Measurements from ENCODE around the gene VPS26A.
"Not testable (repeated sequence)": the region's sequence is repeated elsewhere in the genome, so short reads cannot be mapped to it uniquely, and the experiment has no call there.

The VPS26A gene

DNA sequence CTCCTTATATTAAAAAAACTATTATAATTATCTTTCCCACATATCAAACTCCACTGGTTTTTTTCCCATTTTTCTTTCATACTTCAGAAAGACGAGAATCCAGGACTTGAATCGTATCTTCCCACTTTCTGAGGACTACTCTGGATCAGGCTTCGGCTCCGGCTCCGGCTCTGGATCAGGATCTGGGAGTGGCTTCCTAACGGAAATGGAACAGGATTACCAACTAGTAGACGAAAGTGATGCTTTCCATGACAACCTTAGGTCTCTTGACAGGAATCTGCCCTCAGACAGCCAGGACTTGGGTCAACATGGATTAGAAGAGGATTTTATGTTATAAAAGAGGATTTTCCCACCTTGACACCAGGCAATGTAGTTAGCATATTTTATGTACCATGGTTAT lies 20.2 kb upstream of the VPS26A start:
- no peak for DNase-seq

DNA sequence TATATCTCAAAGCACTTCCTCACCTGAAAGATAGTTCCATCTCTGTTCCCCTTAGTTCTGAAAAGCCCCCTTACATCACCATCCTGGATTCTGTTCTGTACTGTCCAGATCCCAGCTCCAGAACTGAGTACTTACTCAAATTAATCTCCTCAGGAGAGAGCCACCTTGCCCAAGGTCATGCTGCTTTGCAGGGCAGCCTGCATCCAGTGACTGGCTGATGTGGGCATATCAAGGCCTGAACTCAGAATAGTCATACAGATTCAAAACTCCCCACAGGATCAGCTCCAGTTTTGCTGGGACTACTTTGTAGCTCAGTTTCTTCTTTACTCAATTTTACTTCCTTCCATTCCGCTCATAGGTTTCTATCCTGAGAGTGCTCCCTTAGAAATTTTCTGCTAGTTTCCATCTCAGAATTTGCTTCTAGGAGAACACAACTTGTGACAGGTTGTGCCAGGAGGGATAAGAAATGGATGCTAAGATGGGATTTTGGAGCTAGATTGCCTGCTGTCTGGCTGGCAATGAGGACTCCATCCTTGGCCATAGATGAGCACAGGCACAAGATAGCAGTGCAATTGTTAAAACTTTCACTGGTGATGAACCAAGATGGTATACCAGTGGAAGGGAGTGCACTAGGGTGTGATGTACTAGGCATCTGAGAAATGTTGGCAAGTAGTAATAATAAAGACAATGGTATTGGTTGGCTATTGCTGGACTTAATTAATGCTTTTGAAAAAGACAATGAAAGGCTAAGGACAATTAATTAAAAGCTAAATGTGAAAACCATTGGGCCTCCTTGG lies 18.8 kb upstream of the VPS26A start:
- DNase-seq, result no peak

DNA sequence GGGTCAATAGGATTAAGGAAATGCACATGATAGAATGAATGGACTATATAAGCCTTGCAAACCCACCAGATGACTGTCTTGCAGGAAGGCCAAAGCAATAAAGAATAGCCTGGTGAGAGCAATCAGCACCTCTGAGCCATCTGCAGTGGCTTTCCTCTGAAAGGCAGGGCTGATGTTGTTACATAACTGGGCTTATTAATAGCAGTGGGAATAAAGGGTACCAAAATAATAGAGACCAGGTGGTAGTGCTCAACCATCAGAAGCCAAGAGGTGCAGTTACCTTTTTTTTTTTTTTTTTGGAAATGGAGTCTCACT lies 16.8 kb upstream of the VPS26A start:
- DNase-seq, result no peak

DNA sequence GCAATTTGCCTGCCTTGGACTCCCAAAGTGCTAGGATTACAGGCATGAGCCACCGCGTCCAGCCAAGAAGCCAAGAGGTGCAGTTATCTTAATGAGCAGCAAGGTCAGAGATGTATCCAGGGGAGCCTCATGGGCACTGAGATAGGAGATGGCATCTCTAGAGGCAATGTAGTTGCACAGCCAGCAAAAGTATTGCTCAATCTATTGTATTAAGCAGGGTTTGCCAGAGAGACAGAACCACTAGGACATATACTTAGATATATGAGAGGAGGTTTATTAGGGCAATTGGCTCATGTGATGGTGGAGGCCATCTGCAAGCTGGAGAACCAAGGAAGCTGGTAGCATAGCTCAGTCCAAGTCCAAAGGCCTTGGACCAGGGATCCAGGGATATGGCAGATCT lies 16.3 kb upstream of the VPS26A start:
- no peak for DNase-seq

DNA sequence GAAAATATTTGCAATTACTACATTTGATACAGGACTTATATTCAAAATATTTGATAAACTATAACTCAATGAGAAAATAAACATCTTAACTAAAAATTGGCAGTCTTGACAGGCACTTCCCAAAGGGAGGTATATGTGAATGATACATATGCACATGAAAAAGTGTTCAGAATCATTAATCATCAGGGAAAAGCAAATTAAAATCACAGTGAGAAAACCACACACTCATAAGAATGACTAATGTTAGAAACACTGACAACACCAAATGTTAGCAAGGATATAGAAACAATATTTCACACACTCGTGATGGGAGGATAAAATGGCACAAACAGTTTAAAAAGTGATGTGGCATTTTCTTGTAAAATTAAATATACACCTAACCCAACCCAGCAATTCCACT lies 4.1 kb upstream of the VPS26A start:
- no peak for DNase-seq

DNA sequence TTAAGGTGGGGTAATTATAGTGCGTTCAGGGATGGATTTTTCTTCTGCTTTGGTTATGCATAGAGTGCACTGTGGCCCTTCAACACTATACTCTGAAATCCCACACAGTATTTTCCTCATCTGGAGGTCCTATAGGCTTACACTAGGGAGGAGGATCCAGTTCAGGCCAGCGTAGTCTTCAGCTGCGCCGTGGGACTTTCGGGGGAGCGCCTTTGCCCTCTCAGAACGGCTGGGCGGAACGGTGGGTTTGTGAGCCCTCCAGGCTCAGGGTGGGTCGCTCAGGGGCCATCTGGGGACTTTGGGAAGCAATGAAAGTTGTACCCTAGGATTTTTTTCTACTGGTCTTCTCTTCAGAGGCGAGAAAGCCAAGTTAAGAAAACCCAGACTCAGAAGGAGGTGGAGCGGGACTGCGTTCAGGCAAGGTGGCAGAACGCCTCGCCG lies 652 bp upstream of the VPS26A start:
- DNase-seq, result peak in 1 of 2 experiments; percentile 62

DNA sequence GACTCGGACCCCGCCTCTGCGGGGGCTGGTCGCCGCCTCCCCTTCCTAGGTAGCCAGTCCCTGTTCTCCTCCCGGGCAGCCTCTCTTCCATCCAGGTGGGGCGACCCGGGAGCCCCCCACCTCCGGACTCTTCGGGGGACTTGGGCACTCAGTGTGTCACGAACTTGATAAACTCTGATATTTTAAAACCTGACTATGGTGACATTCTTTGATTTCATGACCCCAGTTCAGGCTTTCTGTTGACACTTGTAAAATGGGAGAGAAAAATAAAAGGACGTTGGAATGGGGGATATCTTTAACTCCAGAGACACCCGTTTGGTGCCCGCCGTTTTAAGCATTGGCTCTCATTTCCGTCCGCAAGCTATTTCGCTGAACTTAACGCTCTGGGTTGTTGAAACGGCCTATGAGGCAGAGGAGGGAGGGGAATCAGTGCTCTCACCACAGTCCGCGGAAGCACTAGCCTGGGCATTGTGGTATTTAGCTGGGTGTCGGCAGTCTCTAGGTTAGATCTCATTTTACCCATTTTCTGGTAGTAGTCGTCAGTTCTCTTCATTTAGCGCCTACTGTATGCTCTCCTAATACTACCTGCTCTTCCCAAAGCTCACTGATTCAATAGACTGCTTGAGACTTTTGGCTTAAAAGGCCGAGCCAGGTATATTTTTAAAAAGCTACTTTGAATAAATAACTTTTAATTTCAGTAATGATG lies 738 bp downstream of the VPS26A start:
- DNase-seq, result no peak

DNA sequence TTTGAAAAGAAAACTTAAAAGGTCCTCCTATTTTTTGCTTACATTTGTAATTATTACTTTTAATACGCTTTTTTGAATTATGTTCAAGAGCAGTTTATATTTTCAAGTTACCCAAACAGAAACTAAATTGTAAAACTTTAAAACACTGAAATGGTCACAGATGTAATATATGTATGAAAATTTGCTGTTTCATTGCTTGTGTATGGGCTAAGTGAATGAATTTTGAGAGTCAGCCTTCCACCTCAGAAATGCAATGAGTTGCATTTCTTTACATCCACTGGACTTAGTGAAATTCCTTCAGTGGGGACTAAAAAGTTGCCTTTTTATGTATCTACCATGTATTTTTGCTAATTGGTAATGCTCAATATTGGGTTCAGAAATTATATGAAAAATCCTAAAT lies 1.6 kb downstream of the VPS26A start:
- DNase-seq, result no peak

DNA sequence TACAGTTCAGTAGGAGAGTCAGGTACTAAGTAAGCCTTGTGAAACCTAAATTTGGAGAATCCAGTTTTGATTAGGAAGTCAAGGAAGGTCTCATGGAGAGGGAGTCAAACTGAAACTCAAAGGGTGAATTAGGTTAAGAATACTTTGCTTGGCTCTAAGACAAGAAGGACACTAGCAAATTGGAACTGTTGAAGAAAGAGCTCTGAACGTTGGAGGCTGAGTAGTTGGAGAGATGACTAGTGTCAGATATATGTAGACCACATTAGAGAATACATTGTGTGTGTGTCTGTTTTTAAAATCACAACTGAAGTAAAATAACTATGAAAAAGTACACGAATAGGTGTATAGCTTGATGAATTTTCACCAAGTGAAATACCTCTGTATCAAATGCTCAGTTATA lies 6.3 kb downstream of the VPS26A start:
- DNase-seq, result no peak

DNA sequence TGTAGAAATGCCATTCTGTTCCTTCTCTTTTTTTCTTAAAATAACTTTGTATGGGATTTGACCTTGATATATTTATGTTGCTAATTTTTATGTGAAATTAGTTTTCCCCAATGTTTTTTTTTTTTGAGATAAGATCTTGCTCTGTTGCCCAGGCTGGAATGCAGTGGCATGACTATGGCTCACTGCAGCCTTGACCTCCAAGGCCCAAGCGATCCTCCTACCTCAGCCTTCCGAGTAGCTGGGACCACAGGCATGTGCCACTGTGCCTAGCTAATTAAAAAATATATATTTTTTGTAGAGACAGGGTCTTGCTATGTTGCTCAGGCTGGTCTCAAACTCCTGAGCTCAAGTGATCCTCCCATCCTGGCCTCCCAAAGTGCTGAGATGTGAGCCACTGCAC lies 16.0 kb downstream of the VPS26A start:
- no peak for DNase-seq

DNA sequence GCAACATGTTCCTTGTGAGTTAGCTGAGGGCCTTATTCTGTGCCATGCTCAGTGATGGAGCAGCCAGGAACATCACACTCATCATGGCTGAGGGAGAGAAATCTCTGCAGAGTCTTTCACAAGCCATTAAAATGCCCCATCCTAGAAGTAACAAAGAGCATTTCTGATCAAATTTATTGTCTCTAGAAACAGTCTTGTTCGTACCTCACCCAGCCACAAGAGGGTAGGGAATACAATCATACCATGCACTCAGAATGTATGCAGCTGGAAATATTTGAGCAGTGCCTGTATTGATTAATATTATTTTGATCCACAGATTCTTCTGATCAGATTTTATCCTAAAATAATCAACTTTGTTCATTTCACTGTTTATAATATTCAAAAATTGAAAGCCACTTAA lies 17.3 kb downstream of the VPS26A start:
- DNase-seq, result no peak

DNA sequence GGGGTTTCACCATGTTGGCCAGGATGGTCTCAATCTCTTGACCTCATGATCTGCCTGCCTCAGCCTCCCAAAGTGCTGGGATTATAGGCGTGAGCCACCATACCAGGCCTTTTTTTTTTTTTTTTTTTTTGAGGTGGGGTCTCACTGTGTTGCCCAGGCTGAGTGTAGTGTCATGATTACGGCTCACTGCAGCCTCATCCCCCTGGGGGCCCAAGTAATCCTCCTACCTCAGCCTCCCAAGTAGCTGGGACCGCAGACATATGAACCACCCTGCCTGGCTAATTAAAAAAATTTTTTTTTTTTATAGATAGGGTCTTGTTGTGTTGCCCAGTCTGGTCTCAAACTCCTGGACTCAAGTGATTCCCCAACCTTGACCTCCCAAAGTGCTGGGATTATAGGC lies 18.1 kb downstream of the VPS26A start:
- DNase-seq, result not testable (repeated sequence)

DNA sequence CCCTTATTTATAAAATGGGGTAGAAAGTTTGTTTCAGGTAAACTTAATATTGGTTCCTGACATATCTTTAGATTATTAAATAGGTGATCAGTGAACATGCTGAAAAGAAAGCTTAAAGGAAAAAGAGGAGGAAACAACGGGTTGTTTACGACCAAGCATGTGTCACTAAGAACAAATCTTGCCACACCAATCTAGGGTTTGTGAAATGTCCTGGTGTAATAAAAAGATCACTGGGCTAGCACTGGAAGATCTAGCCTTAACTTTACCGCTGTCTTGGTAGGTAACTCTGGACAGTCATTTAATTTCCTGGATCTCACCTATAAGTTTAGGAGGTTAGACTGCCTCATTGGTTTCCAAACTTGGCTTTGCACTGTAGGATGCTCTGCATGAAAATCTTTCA lies 19.0 kb downstream of the VPS26A start:
- DNase-seq, result no peak

DNA sequence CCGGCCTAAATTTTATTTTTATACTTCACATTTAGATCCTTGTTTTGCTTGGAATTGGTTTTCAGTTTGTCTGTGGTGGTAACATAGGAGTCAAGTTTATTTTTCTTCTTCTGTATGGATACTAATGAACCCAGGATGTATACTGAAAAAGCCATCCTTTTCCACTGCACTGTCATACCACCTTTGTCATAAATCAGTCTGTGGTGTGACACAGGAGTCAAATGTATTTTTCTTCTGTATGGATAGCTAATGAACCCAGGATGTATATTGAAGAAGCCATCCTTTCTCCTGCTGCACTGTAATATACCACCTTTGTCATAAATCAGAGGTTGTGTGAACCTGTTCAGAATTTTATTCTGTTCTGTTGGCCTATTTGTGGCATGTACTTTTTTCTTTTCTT lies 21.4 kb downstream of the VPS26A start:
- no peak for DNase-seq

DNA sequence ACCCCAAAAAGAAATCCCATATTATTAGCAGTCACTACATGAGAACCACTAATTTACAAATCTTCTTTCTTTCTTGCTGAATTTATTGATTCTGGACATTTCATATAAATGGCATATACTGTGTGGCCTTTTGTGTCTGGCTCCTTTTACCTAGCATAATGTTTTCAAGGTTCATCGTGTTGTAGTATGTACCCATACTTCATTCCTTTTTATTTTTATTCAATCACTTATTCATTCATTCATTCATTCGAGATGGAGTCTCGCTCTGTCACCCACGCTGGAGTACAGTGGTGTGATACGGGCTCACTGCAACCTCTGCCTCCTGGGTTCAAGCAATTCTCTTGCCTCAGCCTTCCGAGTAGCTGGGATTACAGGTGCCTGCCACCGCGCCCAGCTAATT lies 21.9 kb downstream of the VPS26A start:
- no peak for DNase-seq

DNA sequence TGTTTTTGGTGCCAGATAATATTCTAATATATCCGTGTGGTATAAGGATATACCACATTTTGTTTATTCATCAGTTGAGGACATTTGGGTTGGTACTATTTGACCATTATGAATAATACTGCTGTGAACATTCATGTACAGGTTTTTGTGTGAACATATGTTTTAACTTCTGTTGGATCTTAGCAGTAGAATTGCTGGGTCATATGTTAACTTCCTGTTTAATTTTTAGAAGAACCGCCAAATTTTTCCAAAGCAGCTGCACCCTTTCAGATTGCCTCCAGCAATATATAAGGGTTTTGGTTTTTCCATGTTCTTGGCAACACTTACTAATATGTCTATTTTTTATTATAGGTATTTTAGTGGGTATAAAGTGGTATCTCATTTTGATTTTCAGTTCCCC lies 22.8 kb downstream of the VPS26A start:
- DNase-seq, result no peak

DNA sequence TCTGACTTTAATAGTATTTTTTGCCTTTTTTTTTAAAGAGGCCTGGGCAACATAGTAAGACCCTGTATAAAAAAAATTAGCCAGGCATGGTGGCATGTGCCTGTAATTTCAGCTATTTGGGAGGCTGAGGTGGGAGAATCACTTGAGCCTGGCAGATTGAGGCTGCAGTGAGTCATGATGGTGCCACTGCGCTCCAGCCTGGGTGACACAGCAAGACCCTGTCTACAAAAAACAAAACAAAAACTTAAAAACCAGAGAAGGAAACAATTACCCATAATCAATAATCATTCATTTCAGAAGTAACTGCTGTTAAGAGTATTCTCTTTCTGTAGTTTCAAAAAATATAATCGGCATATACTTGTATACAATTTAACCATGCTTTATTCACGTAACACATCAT lies 28.0 kb downstream of the VPS26A start:
- no peak for DNase-seq

DNA sequence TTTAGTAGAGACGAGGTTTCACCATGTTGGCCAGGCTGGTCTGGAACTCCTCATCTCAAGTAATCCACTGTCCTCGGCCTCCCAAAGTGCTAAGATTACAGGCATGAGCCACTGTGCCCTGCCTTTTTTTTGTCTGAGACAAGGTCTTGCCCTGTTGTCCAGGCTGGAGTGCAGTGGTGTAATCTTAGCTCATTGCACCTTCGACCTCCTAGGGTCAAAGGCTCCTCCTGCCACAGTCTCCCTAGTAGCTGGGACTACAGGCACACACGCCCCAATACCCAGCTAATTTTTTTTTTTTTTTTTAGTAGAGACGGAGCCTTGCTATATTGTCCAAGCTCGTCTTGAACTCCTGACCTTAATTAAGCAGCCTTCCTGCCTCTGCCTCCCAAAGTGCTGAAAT lies 29.2 kb downstream of the VPS26A start:
- no peak for DNase-seq

DNA sequence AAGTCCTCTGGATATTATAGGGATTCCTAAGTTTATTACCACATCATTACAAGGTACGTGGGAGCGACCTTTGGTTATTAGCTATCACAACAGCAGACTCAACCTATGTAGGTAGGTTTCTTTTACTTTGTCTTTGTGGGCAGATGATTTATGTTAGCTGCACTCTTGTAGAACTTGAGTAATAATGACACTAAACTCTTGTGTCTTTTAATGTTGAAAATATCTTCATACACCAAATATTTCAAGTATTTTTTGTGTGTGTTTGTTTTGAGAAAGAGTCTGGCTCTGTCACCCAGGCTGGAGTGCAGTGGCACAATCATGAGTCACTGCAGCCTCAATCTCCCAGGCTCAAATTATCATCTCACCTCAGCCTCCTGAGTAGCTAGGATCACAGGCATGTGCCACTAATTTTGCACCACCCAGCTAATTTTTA lies 36.8 kb downstream of the VPS26A start:
- DNase-seq, result no peak

DNA sequence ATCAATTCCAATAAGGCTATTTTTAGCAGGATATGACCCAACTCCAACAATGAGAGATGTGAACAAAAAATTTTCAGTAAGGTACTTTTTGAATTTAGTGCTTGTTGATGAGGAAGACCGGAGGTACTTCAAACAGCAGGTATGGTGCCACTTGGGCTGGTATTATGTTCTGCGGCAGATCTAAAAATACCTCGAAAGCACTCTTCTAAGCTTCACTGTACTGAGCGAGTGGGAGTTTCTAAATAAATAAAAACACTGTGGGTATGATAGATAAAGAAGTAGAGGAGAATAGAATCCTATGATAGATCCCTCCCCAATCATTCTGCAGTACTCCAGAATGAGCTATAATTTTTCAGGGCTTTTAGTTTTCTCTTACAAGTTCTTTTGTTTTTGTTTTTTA lies 44.5 kb downstream of the VPS26A start:
- DNase-seq, result no peak

DNA sequence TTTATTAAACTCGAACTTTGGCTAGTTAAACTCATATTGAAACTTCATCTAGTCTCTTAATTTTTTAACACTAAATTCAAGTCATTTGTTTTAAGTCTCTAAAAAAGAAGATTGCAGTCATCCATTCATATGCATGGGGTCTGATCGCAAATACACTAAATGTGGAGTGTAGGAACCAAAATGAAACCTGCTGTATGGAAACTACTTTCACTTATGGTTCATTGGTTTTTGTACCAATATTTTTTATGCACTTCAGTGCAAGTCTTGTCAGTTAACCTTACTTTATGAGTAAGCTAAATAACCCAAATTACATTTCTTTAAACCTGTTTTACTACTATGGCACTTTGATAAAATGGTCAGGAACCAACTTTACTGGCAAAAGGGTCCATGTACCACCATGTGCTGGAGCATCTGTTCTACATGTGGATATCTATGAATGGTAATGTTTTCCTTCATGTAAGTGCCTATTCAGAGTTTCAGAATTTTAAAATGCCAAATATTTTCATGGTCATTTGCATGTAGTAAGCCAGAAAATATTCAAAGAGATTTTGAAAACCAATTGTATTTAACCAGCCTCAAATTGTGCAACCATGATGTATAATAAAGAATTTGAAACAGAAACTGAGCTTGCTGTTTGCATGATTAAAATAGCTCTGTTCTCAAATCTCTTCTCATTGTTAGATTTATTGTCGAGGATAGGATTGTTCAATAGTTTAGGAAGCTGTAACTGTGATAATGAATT lies 48.4 kb downstream of the VPS26A start:
- no peak for DNase-seq

DNA sequence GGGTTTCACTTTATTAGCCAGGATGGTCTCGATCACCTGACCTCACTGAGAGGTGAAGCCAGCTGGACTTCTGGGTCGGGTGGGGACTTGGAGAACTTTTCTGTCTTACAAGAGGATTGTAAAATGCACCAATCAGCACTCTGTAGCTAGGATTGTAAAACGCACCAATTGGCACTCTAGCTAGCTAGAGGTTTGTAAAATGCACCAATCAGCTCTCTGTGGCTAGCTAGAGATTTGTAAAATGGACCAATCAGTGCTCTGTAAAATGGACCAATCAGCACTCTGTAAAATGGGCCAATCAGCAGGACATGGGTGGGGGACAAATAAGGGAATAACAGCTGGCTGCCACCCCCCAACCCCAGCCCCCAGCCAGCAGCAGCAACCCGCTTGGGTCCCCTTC lies 51.3 kb downstream of the VPS26A start:
- not testable (repeated sequence) for DNase-seq

DNA sequence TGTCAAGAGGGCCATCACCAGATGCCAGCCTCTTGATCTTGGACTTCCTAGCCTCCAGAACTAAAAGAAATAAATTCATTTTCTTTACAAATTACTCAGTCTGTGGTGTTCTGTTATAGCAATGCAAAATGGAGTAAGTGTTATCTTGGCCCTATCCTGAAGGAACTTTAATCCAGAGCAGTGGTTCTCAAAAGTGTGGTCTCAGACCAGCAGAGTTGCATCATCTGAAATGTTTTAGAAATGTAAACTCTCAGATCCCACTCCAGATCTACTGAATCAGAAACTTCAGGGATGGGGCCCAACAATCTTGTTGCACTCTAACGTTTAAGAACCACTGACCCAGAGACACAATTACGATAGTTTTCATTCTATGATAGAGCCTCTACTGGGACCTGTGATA lies 52.8 kb downstream of the VPS26A start:
- DNase-seq, result no peak

Measured in cerebellar nuclear complex (tissue), 1 donor.